Right lobe of liver (tissue), 6 donors: ENCODE measurements around the gene ACTN2. TPM values are rescaled to one million over a fixed set of nuclear protein-coding genes. Genes with fewer than 3 reads are reported as not detected.

Source experiments
- ATAC-seq, 4 donors: fragments of 200-7000 bp; cut with Tn5 transposase; one replicate each; pipeline ENCODE4 v1.9.1; 2020; ENCODE audit warnings: mild to moderate bottlenecking in 4 of 4, moderate library complexity in 4 of 4
- DNase-seq, 3 donors: peaks; one replicate each; pipeline ENCODE4 v3.0.0-alpha.2; 2020
- H3K27ac ChIP-seq, 3 donors: fragments of 200-600 bp; one replicate each; pipeline ENCODE4 v1.8.0; 2022
- H3K27me3 ChIP-seq, 2 donors: fragments of 200-600 bp; one replicate each; pipeline ENCODE4 v1.8.0; 2022
- H3K36me3 ChIP-seq, 4 donors: fragments of 200-600 bp; sonication (generic) in 1 of 4; one replicate each; pipeline versions ENCODE4 v1.5.1 to v1.8.0; 2017 to 2022; ENCODE audit warnings: control low read depth in 1 of 4
- H3K4me1 ChIP-seq, 4 donors: fragments of 200-600 bp; sonication (generic) in 1 of 4; one replicate each; pipeline versions ENCODE4 v1.5.1 to v1.8.0; 2017 to 2022; ENCODE audit warnings: control low read depth in 1 of 4
- H3K4me3 ChIP-seq, 3 donors: fragments of 200-600 bp; one replicate each; pipeline ENCODE4 v1.8.0; 2022
- H3K9me3 ChIP-seq, 4 donors: fragments of 200-600 bp; sonication (generic) in 1 of 4; one replicate each; pipeline versions ENCODE4 v1.5.1 to v1.8.0; 2017 to 2022; ENCODE audit warnings: control low read depth in 1 of 4
- POLR2A ChIP-seq: fragments of 450-650 bp; IDR thresholded peaks from one replicate; pipeline ENCODE4 v1.6.1; 2017; ENCODE audit warnings: antibody characterized with exemption, mild to moderate bottlenecking
- WGBS: methylation state at CpG from one replicate; pipeline ENCODE4 v1.1.6; 2018; ENCODE audit warnings: low coverage, low lambda C conversion rate; ENCODE audit not compliant: insufficient coverage; ENCODE audit errors: missing lambda C conversion rate; 5-methylcytosine and 5-hydroxymethylcytosine counted together
- intact Hi-C, 2 donors: fragments of 100-400 bp; cut with DNase I; formaldehyde crosslinking; loops; one replicate each; pipeline versions ENCODE4 v1.11.2 to v1.14.1; 2022
- total RNA-seq, 6 experiments: library from RNA; depleted of rRNA in 2 of 6; stranded (reverse); fragments of >200 nt in 2 of 6; fragmentation: NEBNext Ultra II Directional in 3 of 6; extraction: Animal tissue kit (Norgen Biotek cat#: 25700) in 3 of 6; gene quantifications; one replicate each; pipeline versions ENCODE4 v1.1.0 to v1.2.4, GENCODE V29; 2016 to 2023
- TF ChIP-seq, protein P1 (sequence below), 4 donors: fragments of 200-600 bp in 3 of 4; fragments of 450-650 bp in 1 of 4; IDR thresholded peaks; one replicate each; pipeline versions ENCODE4 v1.5.1 to v1.8.0; 2016 to 2022; ENCODE audit warnings: antibody characterized with exemption in 4 of 4, mild to moderate bottlenecking in 2 of 4
- donor health status: DM: no; HTN: yes; CAD: no.
- donor health status: DM: no; HTN: no; CAD: no.
- donor health status: DM: no; HTN: no; CAD: no.
- donor health status: DM: no; HTN: yes; CAD: no.
- donor health status: DM: no; HTN: yes; CAD: no.

Gene ACTN2
- total RNA-seq, 6 experiments from 2014 or later = 0.29 to 1.4 (median 0.58) TPM; not detected in 1

GRCh38 chr1:236702791-236703394, 16.6 kb downstream of the ACTN2 start:
- ATAC-seq (no peak), DNase-seq (no peak)
- no peak overlapping the region for H3K27ac ChIP-seq
- no peak for TF ChIP-seq POLR2A
- TF ChIP-seq, protein P1, sequence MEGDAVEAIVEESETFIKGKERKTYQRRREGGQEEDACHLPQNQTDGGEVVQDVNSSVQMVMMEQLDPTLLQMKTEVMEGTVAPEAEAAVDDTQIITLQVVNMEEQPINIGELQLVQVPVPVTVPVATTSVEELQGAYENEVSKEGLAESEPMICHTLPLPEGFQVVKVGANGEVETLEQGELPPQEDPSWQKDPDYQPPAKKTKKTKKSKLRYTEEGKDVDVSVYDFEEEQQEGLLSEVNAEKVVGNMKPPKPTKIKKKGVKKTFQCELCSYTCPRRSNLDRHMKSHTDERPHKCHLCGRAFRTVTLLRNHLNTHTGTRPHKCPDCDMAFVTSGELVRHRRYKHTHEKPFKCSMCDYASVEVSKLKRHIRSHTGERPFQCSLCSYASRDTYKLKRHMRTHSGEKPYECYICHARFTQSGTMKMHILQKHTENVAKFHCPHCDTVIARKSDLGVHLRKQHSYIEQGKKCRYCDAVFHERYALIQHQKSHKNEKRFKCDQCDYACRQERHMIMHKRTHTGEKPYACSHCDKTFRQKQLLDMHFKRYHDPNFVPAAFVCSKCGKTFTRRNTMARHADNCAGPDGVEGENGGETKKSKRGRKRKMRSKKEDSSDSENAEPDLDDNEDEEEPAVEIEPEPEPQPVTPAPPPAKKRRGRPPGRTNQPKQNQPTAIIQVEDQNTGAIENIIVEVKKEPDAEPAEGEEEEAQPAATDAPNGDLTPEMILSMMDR (IDR thresholded peaks at IDR 0.05) = no peak
- H3K36me3 ChIP-seq = no peaks in the 10 kb centered on the region
- no peaks in the 10 kb centered on the region for H3K4me1 ChIP-seq
- H3K27me3 ChIP-seq = no peaks in the 10 kb centered on the region
- H3K9me3 ChIP-seq = no peaks in the 10 kb centered on the region
- WGBS = 37% methylated on average over 2 of the region's 3 CpGs
- intact Hi-C loops = no loop called here
- no peak overlapping the region for H3K4me3 ChIP-seq

DNA sequence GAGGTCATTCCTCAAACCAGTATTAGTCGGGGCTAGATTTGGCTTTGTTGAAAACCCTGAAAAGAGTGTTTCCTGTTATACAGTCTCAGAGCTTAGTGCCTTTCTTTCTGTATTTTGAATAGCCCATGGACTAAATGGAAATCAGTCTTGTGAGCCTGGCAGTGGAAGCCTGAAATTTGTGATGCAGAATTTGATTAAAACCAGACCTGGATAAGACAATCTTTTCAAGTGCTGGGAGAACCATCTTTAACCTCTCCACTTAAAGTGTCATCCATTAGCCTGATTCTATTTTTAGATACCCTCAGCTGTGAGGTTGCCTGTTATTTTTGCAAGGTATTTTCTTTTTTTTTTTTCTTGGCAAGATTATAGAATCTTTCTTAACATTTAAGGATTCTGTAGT, 19.5 kb downstream of the ACTN2 start:
- intact Hi-C loops = no loop called here

GRCh38 chr1:236706183-236706582, 19.9 kb downstream of the ACTN2 start:
- no peaks in the 10 kb centered on the region for H3K4me1 ChIP-seq
- 38% methylated on average over 1 of the region's 1 CpG for WGBS
- intact Hi-C loops = no loop called here
- ATAC-seq = no peak
- H3K27me3 ChIP-seq = no peaks in the 10 kb centered on the region
- TF ChIP-seq POLR2A = no peak
- TF ChIP-seq, protein P1 (IDR thresholded peaks at IDR 0.05) = no peak
- no peaks in the 10 kb centered on the region for H3K9me3 ChIP-seq
- H3K4me3 ChIP-seq = no peak overlapping the region
- no peak overlapping the region for H3K27ac ChIP-seq
- no peak for DNase-seq
- H3K36me3 ChIP-seq = no peaks in the 10 kb centered on the region

More for the DNA sequence above, 19.5 kb downstream of the ACTN2 start:
- H3K9me3 ChIP-seq = no peaks in the 10 kb centered on the region
- no peaks in the 10 kb centered on the region for H3K27me3 ChIP-seq
- 55% methylated on average over 1 of the region's 1 CpG for WGBS
- no peaks in the 10 kb centered on the region for H3K4me1 ChIP-seq
- H3K36me3 ChIP-seq = no peaks in the 10 kb centered on the region
- DNase-seq (no peak), ATAC-seq (no peak)
- no peak overlapping the region for H3K4me3 ChIP-seq
- no peak for TF ChIP-seq POLR2A
- TF ChIP-seq, protein P1 (IDR thresholded peaks at IDR 0.05) = no peak
- H3K27ac ChIP-seq = no peak overlapping the region

GRCh38 chr1:236710328-236710892, 24.1 kb downstream of the ACTN2 start:
- Histone ChIP-seq H3K27me3 (peaks cover 0 to 4% of the 10 kb centered on the region in 2 donors), H3K27ac (no peak overlapping the region), H3K4me1 (no peaks in the 10 kb centered on the region), H3K4me3 (no peak overlapping the region), H3K36me3 (no peaks in the 10 kb centered on the region), H3K9me3 (no peaks in the 10 kb centered on the region)
- DNase-seq = no peak
- intact Hi-C loops = no loop called here
- TF ChIP-seq POLR2A = no peak
- TF ChIP-seq, protein P1 (IDR thresholded peaks at IDR 0.05) = no peak
- 60% methylated on average over 6 of the region's 11 CpGs for WGBS
- no peak for ATAC-seq
